GM20000 (cell line): Measurements from ENCODE around the gene ZNF324.
"Not testable (repeated sequence)": the region's sequence is repeated elsewhere in the genome, so short reads cannot be mapped to it uniquely, and the experiment has no call there.

Source experiments
- DNase-seq: peaks from one replicate; pipeline ENCODE4 v3.0.0; 2012; ENCODE audit warnings: low spot score
- TF ChIP-seq, protein P1 (sequence below): IDR thresholded peaks from 2 replicates; pipeline ENCODE4 v1.5.1; 2012; ENCODE audit warnings: mild to moderate bottlenecking, control low read depth; ENCODE audit errors: extremely low read depth, missing control alignments

ZNF324 gene

DNA sequence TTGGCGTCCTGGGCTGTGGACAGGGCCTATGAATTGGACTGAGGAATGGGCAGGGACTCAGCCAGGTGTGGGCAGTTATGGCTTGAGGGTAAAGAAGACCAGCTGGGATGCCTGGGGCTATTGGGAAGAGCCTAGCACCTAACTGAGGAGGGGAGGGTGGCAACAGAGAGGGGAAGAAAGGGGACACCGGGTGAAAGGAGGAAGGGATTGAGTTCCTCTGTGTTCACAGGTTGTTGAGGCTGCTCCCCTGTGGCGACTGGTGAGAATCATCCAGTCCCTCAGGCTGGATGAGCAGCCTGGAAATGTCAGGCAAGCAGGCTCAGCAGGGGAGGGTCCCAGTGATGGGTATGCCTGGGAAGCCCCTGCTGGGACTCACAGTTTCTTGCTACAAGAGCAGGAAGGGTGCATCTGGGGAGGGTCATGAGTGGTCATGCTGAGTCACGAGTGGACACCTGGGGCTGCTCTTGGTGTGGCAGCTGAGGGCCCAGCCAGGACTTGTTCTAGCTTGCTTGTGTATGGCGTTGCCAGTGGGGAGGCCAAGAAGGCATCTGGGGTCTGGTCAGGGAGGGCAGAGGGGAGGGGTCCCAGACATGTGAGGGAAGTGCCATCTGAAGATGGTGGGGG, 1.4 kb downstream of the ZNF324 start:
- peak; percentile 25 for DNase-seq
- TF ChIP-seq, protein P1, sequence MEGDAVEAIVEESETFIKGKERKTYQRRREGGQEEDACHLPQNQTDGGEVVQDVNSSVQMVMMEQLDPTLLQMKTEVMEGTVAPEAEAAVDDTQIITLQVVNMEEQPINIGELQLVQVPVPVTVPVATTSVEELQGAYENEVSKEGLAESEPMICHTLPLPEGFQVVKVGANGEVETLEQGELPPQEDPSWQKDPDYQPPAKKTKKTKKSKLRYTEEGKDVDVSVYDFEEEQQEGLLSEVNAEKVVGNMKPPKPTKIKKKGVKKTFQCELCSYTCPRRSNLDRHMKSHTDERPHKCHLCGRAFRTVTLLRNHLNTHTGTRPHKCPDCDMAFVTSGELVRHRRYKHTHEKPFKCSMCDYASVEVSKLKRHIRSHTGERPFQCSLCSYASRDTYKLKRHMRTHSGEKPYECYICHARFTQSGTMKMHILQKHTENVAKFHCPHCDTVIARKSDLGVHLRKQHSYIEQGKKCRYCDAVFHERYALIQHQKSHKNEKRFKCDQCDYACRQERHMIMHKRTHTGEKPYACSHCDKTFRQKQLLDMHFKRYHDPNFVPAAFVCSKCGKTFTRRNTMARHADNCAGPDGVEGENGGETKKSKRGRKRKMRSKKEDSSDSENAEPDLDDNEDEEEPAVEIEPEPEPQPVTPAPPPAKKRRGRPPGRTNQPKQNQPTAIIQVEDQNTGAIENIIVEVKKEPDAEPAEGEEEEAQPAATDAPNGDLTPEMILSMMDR = no peak

DNA sequence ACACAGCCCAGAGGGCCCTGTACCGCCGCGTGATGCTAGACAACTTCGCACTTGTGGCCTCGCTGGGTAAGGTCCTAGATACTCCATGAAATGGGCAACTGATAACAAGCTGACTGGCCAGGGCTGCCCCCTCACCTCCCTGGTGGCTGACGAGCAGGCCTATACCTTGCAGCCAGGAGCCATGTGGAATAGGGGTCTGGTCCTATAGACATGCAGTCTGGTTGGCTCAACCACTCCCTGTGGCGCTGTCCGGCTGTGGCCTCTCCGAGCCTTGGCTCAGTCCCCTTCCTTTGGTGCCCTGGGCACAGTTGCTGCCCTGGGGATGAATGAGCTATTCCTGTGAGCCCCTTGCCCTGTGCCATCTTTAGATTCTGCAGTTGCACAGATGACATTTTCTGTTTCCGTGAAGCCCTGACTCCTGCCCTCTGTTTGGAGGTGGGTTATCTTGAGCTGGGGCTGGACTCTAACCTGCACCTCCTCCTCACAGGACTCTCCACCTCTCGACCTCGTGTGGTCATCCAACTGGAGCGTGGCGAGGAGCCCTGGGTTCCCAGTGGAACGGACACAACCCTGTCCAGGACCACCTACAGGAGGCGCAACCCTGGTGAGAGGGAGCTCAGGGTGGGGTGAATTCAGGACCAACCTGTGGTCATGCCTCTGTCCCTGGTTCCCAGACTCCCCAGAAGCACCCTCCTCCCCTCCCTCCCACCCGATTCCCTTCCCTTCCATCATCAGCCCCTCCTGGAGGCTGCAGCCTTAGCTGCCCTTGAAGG, 2.5 kb downstream of the ZNF324 start:
- DNase-seq = no peak
- TF ChIP-seq, protein P1 = no peak

DNA sequence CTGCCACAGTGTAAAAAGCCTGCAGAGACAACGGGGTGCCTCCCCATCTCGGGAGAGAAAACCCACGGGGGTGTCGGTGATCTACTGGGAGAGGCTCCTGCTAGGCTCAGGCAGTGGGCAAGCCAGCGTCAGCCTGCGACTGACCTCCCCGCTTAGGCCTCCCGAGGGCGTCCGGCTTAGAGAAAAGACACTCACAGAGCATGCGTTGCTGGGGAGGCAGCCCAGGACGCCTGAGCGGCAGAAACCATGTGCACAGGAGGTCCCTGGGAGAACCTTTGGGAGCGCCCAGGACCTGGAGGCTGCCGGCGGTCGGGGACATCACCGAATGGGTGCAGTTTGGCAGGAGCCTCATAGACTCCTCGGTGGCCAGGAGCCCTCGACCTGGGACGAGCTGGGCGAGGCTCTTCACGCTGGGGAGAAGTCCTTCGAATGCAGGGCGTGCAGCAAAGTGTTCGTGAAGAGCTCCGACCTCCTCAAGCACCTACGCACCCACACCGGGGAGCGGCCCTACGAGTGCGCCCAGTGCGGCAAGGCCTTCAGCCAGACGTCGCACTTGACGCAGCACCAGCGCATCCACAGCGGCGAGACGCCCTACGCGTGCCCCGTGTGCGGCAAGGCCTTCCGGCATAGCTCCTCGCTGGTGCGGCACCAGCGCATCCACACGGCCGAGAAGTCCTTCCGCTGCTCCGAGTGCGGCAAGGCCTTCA, 4.1 kb downstream of the ZNF324 start:
- not testable (repeated sequence) for DNase-seq

DNA sequence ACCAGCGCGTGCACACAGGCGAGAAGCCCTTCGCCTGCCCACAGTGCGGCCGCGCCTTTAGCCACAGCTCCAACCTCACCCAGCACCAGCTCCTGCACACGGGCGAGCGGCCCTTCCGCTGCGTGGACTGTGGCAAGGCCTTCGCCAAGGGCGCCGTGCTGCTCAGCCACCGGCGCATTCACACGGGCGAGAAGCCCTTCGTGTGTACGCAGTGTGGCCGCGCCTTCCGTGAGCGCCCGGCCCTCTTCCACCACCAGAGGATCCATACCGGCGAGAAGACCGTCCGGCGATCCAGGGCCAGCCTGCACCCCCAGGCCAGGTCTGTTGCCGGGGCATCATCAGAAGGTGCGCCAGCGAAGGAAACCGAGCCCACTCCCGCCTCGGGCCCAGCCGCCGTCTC, 4.9 kb downstream of the ZNF324 start:
- TF ChIP-seq, protein P1 = no peak
- DNase-seq = no peak

DNA sequence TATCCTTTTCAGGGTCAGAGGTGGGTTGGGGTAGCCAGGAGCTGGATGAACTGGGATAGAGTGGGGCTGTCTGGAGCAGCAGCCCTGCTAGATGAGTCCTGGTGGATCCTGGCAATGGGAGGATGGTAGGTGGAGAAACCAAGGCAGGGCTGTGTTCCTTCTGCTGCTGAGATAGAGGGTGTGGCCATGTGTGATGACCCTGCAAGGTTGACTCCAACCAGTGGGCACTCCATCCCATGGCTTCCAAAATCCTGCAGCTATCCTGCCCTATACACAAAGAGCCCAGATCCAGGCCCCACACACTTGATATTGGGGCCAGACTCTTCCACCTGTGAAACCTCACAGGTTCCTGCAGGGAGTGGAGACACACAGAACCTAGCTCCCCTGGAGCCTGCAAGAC, 6.9 kb downstream of the ZNF324 start:
- DNase-seq = no peak
- TF ChIP-seq, protein P1 = no peak

DNA sequence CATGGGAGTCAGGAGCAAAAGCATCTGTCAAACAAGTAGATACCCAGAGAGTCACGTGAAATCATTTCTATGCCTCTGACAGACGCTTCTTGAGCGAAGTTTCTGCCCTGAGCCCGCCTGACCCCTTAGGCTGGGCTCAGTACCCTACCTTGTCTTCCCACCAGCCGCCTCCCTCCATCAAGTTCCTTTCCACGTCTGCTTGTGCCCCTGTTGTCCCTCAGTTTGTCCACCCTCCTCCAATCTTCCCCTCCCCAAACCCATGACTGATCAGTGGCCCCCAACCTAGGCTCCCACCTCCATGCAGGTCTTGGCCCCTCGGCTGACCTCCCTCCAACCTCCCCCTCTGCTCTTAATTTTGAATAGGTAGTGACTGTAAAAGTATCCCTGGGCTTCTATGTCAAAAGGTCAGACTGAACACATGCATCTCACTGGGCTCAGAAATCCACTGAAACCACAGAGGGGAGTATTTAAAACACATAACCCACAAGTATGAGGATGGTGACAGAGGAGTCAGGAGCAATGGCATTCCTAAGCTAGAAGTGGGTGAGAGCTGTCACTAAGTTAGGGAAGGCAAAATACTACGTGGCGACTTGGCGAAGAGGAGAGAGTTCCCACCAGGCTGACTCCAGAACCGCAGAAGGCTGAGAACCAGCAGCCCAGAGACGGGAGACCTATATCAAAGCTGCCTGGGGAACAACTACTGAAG, 7.6 kb downstream of the ZNF324 start:
- TF ChIP-seq, protein P1 = no peak
- DNase-seq = no peak

DNA sequence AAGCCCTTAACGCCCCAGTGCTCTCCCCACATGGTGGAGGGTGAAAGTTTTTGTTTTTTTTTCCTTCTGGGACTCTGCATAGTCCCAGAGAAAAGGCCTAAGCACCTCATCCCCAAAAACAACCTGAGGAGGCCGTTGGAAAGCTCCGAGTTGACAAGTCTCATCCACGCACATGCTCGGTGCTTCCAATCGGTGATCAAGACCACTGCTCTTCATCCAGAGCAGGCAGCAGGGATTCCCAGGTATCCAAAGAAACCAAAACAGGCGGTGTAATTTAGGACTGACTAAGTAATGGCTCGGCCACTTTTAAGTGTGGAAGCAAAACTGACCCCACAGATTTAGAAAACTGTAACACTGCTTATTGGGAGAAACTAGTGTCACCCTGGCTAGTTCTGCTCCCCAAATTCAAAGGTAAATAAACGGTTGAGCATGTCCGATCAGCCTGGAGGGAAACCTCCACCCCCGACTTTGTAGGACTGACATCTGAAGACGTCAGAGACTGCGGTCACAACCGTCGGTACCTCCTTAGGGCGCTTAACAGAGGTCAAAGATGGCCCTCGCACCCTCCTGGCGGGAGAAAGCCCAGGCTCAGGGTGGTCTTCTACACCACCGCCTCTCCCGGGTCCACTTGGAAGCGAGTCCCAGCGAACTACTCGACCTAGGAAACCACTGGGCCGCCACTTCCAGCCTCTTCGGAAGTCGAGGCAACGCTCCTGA, 8.3 kb downstream of the ZNF324 start:
- TF ChIP-seq, protein P1 = no peak

More for the DNA sequence above, 8.3 kb downstream of the ZNF324 start:
- DNase-seq = peak; percentile 60
